ENCODE results near the gene STARD6.
"Not testable (repeated sequence)": the region's sequence is repeated elsewhere in the genome, so short reads cannot be mapped to it uniquely, and the experiment has no call there.

The STARD6 gene

GRCh38 chr18:54335638-54336173, 22.0 kb downstream of the STARD6 start:
- no peak for DNase-seq

- DNase-seq: no peak
Measured at GRCh38 chr18:54330768-54331548, 26.7 kb downstream of the STARD6 start.

GRCh38 chr18:54329787-54330186, 27.9 kb downstream of the STARD6 start:
- DNase-seq: no peak

- no peak for DNase-seq
Measured at GRCh38 chr18:54327818-54328217, 29.8 kb downstream of the STARD6 start.

GRCh38 chr18:54323970-54324369, 33.7 kb downstream of the STARD6 start:
- peak; percentile 17 for DNase-seq

- no peak for DNase-seq
Measured at GRCh38 chr18:54323561-54323960, 34.1 kb downstream of the STARD6 start.

GRCh38 chr18:54316071-54316820, 41.4 kb downstream of the STARD6 start:
- no peak for DNase-seq

GRCh38 chr18:54309564-54309963, 48.1 kb downstream of the STARD6 start:
- DNase-seq: not testable (repeated sequence)

GRCh38 chr18:54303408-54303807, 54.2 kb downstream of the STARD6 start:
- no peak for DNase-seq

GRCh38 chr18:54298991-54299390, 58.7 kb downstream of the STARD6 start:
- not testable (repeated sequence) for DNase-seq

- DNase-seq: peak; percentile 28
Measured at GRCh38 chr18:54296062-54296461, 61.6 kb downstream of the STARD6 start.

GRCh38 chr18:54294274-54294673, 63.4 kb downstream of the STARD6 start:
- no peak for DNase-seq

GRCh38 chr18:54284981-54285785, 72.5 kb downstream of the STARD6 start:
- DNase-seq: peak; percentile 63

- DNase-seq: no peak
Measured at GRCh38 chr18:54284535-54284934, 73.1 kb downstream of the STARD6 start.

GRCh38 chr18:54280220-54280569, 77.5 kb downstream of the STARD6 start:
- DNase-seq: no peak

- no peak for DNase-seq
Measured at GRCh38 chr18:54279477-54280219, 78.0 kb downstream of the STARD6 start.

- no peak for DNase-seq
Measured at GRCh38 chr18:54278615-54279014, 79.0 kb downstream of the STARD6 start.

GRCh38 chr18:54277899-54278298, 79.8 kb downstream of the STARD6 start:
- no peak for DNase-seq
